Suprapubic skin (tissue), 3 donors: Measurements from ENCODE around the gene NFATC2.

Experiments
- POLR2A ChIP-seq, 2 donors: fragments of 450-650 bp; IDR thresholded peaks; one replicate each; pipeline ENCODE4 v1.6.1; 2017; ENCODE audit warnings: antibody characterized with exemption in 2 of 2, mild to moderate bottlenecking in 2 of 2, moderate library complexity in 2 of 2
- TF ChIP-seq, protein P1 (sequence below), 2 donors: fragments of 200-600 bp in 1 of 2; fragments of 450-650 bp in 1 of 2; sonication (generic) in 1 of 2; IDR thresholded peaks; one replicate each; pipeline ENCODE4 v1.5.1; 2016 to 2019; ENCODE audit warnings: antibody characterized with exemption in 2 of 2, mild to moderate bottlenecking in 1 of 2, moderate library complexity in 1 of 2

- TF ChIP-seq, protein P1, sequence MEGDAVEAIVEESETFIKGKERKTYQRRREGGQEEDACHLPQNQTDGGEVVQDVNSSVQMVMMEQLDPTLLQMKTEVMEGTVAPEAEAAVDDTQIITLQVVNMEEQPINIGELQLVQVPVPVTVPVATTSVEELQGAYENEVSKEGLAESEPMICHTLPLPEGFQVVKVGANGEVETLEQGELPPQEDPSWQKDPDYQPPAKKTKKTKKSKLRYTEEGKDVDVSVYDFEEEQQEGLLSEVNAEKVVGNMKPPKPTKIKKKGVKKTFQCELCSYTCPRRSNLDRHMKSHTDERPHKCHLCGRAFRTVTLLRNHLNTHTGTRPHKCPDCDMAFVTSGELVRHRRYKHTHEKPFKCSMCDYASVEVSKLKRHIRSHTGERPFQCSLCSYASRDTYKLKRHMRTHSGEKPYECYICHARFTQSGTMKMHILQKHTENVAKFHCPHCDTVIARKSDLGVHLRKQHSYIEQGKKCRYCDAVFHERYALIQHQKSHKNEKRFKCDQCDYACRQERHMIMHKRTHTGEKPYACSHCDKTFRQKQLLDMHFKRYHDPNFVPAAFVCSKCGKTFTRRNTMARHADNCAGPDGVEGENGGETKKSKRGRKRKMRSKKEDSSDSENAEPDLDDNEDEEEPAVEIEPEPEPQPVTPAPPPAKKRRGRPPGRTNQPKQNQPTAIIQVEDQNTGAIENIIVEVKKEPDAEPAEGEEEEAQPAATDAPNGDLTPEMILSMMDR (IDR thresholded peaks at IDR 0.05) = no peak
- TF ChIP-seq POLR2A (IDR thresholded peaks at IDR 0.05) = no peak
Measured at GRCh38 chr20:51496964-51497363, 45.6 kb downstream of the NFATC2 start.
